ENCODE measurements around the gene NCBP3.
A peak's percentile ranks its signal among the peaks of the same experiment; 100 is the strongest.
"Not testable (repeated sequence)": the region's sequence is repeated elsewhere in the genome, so short reads cannot be mapped to it uniquely, and the experiment has no call there.

The NCBP3 gene

GRCh38 chr17:3847165-3847670 is 1.2 kb upstream of the NCBP3 start:
- DNase-seq (ENCODE audit: low read depth, low spot score), result no peak

DNA sequence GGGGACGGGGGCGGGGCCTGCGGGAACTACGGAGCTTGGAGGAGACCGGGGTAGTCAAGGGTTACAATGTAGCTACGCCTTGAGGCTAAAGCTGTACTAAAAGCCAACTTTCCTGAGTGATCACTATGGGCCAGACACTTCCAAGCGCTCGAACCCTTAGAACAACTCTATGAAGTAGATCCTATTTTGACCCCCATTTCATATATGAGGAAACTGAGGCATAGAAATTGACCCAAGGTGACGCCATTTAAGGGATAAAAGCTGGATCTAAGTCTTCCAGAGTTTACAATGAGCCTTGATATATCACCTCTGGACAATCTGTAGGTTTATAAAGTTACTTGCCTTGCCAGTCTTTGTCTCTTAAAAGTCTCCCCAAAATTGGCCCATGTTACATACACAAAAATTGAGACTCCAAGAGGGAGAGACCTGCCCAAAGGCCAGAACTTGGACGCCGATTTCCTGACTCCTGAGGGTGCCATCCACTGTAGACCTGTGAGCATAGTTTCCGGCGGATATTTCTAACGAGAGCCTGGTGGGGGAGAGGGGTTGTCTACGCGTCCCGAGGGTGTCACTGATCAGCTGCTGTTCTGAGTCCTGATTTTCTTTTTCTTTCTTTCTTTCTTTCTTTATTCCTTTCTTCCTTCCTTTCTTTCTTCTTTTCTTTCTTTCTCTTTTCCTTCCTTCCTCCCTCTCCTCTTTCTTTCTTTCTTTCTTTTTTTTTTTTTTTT is 555 bp upstream of the NCBP3 start:
- DNase-seq (ENCODE audit: low read depth, low spot score), result no peak

GRCh38 chr17:3845291-3845620 is 790 bp downstream of the NCBP3 start:
- peak; percentile 50 for DNase-seq (ENCODE audit: low read depth, low spot score)

DNA sequence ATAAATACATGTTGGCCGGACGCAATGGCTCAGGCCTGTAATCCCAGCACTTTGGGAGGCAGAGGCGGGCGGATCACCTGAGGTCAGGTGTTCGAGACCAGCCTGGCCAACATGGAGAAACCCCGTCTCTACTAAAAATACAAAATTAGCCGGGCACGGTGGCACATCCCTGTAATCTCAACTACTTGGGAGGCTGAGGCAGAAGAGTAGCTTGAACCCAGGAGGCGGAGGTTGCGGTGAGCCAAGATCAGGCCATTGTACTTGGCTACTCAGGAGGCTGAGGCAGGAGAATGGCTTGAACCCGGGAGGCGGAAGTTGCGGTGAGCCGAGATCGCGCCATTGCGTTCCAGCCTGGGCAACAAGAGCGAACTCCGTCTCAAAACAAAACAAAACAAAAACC is 1.5 kb downstream of the NCBP3 start:
- DNase-seq (ENCODE audit: low read depth, low spot score), result not testable (repeated sequence)

DNA sequence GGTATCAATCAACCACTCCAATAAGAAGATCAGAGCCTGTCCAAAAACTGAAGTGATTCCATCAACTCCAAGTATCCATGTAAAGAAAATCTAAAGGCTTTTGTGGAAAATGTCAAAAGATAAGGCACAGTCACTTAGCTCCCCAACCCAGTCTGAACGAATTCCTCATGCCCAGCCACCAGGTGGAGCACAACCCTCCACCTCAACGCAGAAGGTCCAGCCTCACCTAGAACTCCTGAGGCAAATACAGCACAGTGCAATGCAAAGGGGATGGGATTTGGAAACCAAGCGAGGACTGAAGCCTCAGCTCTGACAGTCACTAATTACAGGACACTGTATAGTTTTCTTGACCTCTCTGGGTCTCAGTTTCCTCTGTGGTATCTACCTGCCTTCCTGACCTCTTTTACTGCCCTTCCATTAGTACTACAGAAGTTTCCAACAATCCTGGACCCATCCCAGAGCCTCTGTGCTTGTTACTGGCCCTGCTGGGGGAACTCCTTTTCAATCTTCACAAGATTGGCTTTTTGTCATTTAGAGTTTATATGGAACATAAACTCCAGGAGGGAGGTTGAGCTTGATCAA is 2.0 kb downstream of the NCBP3 start:
- peak; percentile 75 for DNase-seq (ENCODE audit: low read depth, low spot score)

GRCh38 chr17:3838206-3838605 is 7.8 kb downstream of the NCBP3 start:
- no peak for DNase-seq (ENCODE audit: low read depth, low spot score)

GRCh38 chr17:3836551-3836950 is 9.5 kb downstream of the NCBP3 start:
- DNase-seq (ENCODE audit: low read depth, low spot score), result no peak

DNA sequence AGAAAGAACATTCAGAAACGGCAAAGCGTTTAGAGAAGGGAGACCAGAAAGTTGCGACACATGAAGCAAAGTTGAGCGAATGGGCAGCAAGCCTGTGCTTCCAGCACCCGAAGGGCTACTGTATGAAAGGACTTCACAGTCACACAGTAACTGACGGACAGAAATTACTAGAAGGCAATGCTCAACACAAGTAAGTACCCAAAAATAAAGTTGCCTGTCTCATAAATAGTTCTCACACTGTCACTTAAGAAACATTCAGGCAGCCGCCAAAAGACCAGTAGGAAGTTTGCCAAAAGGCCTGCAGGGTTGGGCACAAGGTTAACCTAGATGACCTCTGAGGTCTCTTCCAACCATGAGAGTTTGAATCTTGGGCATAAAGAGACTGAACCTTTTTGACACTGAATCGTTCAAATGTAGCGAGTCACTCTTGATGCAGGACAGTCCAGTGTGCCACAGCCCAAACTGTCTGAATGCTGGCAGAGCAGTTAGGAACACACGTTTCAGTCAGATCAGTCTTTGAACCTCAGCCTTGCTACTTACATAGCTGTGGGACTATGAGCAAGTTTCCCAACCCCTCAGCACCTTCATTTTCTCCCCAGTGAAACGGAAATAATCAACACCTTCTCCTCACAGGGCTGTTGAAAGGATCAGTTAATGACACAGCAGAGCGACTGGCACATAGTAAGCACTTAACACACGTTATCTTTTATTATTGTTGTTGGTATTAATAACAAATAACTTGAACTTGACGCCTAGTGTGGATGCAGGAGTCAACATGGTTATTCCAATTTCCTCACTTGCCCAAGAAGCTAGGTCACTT is 10.4 kb downstream of the NCBP3 start:
- DNase-seq (ENCODE audit: low read depth, low spot score), result no peak

DNA sequence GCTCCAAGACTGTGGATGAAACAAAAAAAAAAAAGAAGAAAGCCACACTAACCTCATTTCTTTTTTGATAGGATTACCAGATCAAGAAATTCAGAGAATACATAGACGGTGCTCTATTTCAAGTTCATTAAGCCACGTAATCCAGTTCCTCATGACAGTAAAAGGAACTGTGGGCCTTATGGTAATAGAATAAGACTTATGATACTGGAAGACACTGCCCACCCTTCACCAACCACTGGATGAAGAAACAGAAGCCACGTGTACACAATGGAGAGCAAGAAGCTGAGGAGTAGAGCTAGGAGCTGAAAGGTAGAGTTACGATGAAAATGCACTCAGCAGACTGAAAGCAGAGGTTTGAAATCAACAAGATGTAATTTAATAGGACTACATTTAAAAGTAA is 11.2 kb downstream of the NCBP3 start:
- DNase-seq (ENCODE audit: low read depth, low spot score), result no peak

DNA sequence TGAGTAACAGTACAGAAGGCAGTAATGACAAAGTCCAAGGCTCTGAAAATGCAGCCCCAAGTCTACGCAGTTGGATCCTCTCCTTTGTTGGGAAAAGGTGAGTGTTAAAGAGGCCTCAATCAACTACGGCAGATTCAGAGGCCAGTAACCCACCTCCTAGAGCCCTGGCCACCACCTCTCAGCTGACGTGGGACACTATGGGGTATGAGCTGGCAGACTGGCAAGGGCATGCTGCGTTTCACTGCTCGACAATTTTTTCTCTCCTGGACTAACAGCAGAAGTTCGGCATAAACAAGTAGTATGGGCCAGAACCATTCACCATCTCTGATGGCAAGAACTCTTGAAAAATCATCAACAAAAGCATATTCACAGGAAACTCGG is 17.2 kb downstream of the NCBP3 start:
- no peak for DNase-seq (ENCODE audit: low read depth, low spot score)

DNA sequence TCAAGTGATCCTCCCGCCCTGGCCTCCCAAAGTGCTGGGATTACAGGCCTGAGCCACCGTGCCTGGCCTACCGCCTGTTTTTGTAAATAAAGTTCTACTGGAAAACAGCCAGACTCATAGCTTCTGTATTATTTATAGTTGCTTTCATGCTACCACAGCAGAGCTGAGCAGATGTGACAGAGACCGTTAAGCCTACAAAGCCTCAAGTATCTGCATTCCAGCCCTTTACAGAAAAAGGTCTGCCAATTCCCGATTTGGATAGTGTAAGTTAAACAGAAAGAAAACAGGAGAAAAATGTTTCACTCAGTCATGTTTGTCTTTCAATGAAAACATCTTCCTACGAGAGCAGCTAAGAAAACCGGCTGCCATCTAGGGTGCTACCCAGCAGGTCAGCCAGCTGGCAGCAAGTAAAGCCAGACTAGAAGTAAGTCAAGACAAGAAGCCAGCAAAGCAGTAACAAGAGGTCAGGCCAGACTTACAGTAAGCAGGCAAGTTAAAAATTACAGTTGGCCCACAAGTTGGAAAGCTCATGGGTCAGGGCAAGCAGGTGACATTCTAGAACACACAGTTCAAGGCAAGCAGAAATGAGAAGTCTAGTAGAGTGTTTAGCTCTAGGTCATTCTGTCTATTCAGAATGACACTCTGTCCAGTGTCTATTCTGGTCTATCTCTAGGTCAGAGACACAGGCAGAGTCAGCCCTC is 17.7 kb downstream of the NCBP3 start:
- DNase-seq (ENCODE audit: low read depth, low spot score), result no peak

- peak; percentile 54 for DNase-seq (ENCODE audit: low read depth, low spot score)
Measured at GRCh38 chr17:3827124-3827773, 18.8 kb downstream of the NCBP3 start.

- DNase-seq (ENCODE audit: low read depth, low spot score), result no peak
Measured at GRCh38 chr17:3826191-3826590, 19.9 kb downstream of the NCBP3 start.

- DNase-seq (ENCODE audit: low read depth, low spot score), result no peak
Measured at GRCh38 chr17:3821101-3821500, 24.9 kb downstream of the NCBP3 start.

GRCh38 chr17:3818786-3819185 is 27.3 kb downstream of the NCBP3 start:
- DNase-seq (ENCODE audit: low read depth, low spot score), result no peak

GRCh38 chr17:3817851-3818605 is 28.0 kb downstream of the NCBP3 start:
- no peak for DNase-seq (ENCODE audit: low read depth, low spot score)

GRCh38 chr17:3815925-3816324 is 30.1 kb downstream of the NCBP3 start:
- DNase-seq (ENCODE audit: low read depth, low spot score), result no peak

DNA sequence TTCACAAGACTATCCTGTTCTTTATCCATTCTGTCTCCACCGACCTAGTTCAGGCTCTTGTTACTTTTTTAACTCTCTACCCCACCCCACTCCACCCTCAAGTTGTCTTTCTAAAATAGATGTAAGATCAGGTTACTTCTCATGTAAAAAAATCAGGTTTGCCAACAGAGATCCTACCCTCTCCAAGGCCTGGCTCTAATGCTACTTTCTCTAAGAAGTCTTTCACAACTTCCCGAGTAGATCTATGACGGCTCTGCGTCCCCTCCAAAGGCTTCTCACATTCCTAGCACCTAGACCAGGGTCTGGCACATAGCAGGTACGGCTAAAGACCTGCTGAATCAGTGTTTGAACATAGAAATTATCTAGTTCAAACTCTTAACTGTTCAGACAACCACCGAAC is 30.9 kb downstream of the NCBP3 start:
- no peak for DNase-seq (ENCODE audit: low read depth, low spot score)

DNA sequence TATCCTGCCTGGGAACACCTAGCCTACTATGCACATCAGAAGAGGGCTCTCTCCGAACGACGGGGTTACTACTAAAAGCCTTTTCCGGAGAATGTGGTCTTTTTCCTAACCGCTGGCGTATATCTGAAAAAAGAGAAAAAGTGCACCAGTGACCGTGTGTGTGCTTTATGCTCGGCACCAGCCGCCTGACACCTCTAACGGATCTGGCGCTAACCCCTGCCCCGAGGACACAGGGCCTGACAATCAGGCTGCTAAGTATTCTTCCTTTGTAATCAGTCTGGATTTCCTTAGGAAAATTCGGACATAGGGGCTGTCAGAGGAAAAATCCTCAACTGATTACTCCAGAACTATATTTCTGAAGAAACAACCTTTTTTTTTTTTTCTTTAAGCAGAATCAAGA is 31.7 kb downstream of the NCBP3 start:
- no peak for DNase-seq (ENCODE audit: low read depth, low spot score)

GRCh38 chr17:3813171-3813570 is 32.9 kb downstream of the NCBP3 start:
- DNase-seq (ENCODE audit: low read depth, low spot score), result no peak

- peak; percentile 77 for DNase-seq (ENCODE audit: low read depth, low spot score)
Measured at GRCh38 chr17:3812771-3813170, 33.3 kb downstream of the NCBP3 start.

Measured in ELF-1 (cell line).